Activated CD4-positive, alpha-beta memory T cell treated with anti-CD3 and anti-CD28 coated beads, Interleukin-2, amount 10 ng/mL, durations not matched to agents 7 days and 5 days (primary cell): ENCODE measurements around the gene AGAP2. TPM values are rescaled to one million over a fixed set of nuclear protein-coding genes. Genes with fewer than 3 reads are reported as not detected.

Experiments
- CTCF ChIA-PET: fragments of 350-600 bp; sonication (Branson Sonifier 250); formaldehyde crosslinking; loops from one replicate; lab custom pipeline; 2021; ENCODE audit warnings: antibody characterized with exemption, inconsistent platforms; lab: Charles Lee
- POLR2A ChIA-PET: fragments of 350-600 bp; sonication (Branson Sonifier 250); formaldehyde crosslinking; loops from one replicate; lab custom pipeline; 2021; ENCODE audit warnings: antibody characterized with exemption; lab: Charles Lee
- DNase-seq: peaks from one replicate; pipeline ENCODE4 v3.0.0-alpha.2; 2020
- H3K27ac Mint-ChIP-seq: one replicate; pipeline ENCODE4 v1.8.0; 2021; ENCODE audit warnings: mild to moderate bottlenecking, mixed read lengths
- H3K27me3 Mint-ChIP-seq: one replicate; pipeline ENCODE4 v1.8.0; 2021; ENCODE audit warnings: mixed read lengths
- H3K36me3 Mint-ChIP-seq: one replicate; pipeline ENCODE4 v1.8.0; 2021; ENCODE audit warnings: low read depth, mixed read lengths
- H3K4me1 Mint-ChIP-seq: one replicate; pipeline ENCODE4 v1.8.0; 2021; ENCODE audit warnings: mixed read lengths
- H3K4me3 Mint-ChIP-seq: one replicate; pipeline ENCODE4 v1.8.0; 2021; ENCODE audit warnings: mild to moderate bottlenecking, mixed read lengths
- H3K9me3 Mint-ChIP-seq: one replicate; pipeline ENCODE4 v1.8.0; 2021; ENCODE audit warnings: mixed read lengths
- total RNA-seq, 2 experiments: library from RNA; stranded (reverse); gene quantifications; one replicate each; pipeline ENCODE4 v1.2.3, GENCODE V29; 2021

The AGAP2 gene
- total RNA-seq, 2 experiments from 2014 or later, result 84.5 to 85.1 TPM

DNA sequence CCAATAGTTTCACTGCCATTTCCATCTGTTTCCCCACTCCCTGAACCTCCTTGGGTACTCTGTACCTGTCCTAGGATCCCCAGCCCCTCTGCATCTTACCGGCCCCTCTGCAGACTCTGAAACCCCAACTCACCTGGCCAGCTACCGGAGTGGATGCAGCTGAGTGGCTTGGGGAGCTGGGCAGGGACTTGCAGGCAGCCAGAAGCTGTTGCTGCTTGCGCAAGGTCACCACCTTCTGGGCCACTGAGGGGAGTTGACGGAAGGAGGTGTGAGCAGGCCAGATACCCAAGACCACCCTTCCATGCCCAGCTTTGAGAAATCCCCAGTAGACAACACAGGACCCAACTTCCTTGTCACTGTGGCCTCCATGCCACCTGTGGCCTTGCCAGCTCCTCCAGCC, 6.3 kb downstream of the AGAP2 start:
- no peak overlapping the region for H3K27ac Mint-ChIP-seq
- no peak for DNase-seq
- H3K9me3 Mint-ChIP-seq, result no peaks in the 10 kb centered on the region
- H3K36me3 Mint-ChIP-seq, result peaks cover 84% of the 10 kb centered on the region
- ChIA-PET POLR2A (interaction anchor here (1.2 to 5.2 kb wide), 3 partner anchors 9 to 11 kb away, joined by 4 to 25 read pairs (median 11); no protein-coding TSS in a partner anchor), CTCF (no interaction called here)
- H3K27me3 Mint-ChIP-seq, result no peaks in the 10 kb centered on the region
- peaks cover 10% of the 10 kb centered on the region for H3K4me1 Mint-ChIP-seq
- H3K4me3 Mint-ChIP-seq, result no peak overlapping the region

GRCh38 chr12:57731411-57732080, 7.0 kb downstream of the AGAP2 start:
- no peaks in the 10 kb centered on the region for H3K9me3 Mint-ChIP-seq
- H3K36me3 Mint-ChIP-seq, result peaks cover 84% of the 10 kb centered on the region

DNA sequence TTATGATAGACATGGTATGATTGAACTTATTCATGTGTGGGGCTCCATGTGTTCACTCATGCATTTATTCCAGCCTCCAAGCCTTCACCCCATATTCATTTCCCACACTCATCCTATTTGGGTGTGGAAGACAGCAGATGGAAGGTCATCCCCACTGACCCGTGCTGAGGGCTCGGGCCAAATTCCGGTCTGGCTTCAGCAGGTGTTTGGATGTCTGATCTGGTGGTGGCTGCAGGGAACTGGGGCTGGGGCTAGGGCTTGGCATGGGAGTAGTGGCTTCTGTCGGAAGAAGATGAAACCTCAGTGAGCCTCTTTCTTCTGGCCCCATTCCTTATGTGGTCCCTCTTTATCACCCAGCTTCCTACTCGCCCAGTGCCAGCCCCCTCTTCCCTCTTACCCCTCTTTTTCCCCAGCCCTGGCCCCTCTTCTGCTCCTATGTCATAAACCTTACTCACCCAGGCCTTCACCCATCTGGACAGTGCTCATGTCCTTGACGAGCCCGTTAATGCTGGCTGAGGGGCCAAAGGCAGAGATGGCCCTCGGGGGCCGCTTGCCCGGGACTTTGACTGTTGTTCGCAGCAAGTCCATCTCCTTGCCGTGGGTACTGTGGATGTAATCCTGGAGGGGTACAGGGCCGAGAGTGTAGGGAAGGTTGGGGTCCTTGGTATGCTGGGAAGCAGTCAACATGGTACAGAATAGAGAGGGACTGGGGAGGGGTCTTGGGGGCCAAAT, 8.0 kb downstream of the AGAP2 start:
- Mint-ChIP-seq H3K36me3 (peaks cover 84% of the 10 kb centered on the region), H3K4me1 (peaks cover 3% of the 10 kb centered on the region), H3K27me3 (no peaks in the 10 kb centered on the region), H3K4me3 (no peak overlapping the region), H3K27ac (no peak overlapping the region), H3K9me3 (no peaks in the 10 kb centered on the region)
- ChIA-PET POLR2A (interaction anchor here (1.5 to 5.2 kb wide), 4 partner anchors 7 to 14 kb away, joined by 4 to 25 read pairs (median 8); partner anchors contain the start of gene TSPAN31), CTCF (no interaction called here)
- DNase-seq, result no peak

More at GRCh38 chr12:57731411-57732080, 7.0 kb downstream of the AGAP2 start:
- no peak overlapping the region for H3K4me3 Mint-ChIP-seq
- ChIA-PET POLR2A (interaction anchor here (0.7 to 5.2 kb wide), 3 partner anchors 8 to 37 kb away, joined by 3 to 25 read pairs (median 11); partner anchors contain the start of gene OS9), CTCF (no interaction called here)
- no peak for DNase-seq
- peaks cover 6% of the 10 kb centered on the region for H3K4me1 Mint-ChIP-seq
- H3K27ac Mint-ChIP-seq, result no peak overlapping the region
- H3K27me3 Mint-ChIP-seq, result no peaks in the 10 kb centered on the region

DNA sequence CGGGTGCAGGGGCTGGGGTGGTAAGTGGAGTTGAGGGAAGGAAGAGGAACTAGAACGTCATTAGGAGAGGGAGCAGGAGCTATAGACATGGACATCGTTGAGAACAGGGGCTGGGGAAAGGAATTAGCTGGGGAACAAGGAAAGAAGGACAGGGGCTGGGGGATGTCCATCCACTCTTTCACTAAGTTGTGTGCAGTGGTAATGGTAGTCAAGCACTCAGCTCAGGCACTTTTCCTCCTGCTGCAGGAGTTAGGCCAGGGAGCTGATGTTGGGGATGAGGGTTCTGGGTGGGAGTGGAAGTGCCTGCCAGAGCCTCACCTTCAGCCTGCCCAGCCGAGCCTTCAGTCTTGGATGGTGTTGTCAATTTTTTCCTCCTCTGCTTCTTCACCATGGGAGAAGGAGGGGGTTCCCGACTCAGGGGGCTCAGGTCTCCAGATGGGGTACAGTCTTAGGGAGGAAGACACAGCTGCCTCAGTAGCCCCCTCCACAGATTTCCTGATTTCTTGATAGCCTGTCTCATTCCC, 9.2 kb downstream of the AGAP2 start:
- CTCF ChIA-PET, result interaction anchor here (0.9 kb wide), 1 partner anchor 12 kb away, joined by 4 read pairs; no protein-coding TSS in a partner anchor
- Mint-ChIP-seq H3K36me3 (peaks cover 82% of the 10 kb centered on the region), H3K4me3 (no peak overlapping the region), H3K27ac (no peak overlapping the region), H3K4me1 (peaks cover 2% of the 10 kb centered on the region), H3K9me3 (no peaks in the 10 kb centered on the region), H3K27me3 (no peaks in the 10 kb centered on the region)
- POLR2A ChIA-PET, result interaction anchor here (0.9 to 5.2 kb wide), 4 partner anchors 8 to 129 kb away, joined by 3 to 25 read pairs (median 4); partner anchors contain the start of gene TSPAN31
- DNase-seq, result no peak

DNA sequence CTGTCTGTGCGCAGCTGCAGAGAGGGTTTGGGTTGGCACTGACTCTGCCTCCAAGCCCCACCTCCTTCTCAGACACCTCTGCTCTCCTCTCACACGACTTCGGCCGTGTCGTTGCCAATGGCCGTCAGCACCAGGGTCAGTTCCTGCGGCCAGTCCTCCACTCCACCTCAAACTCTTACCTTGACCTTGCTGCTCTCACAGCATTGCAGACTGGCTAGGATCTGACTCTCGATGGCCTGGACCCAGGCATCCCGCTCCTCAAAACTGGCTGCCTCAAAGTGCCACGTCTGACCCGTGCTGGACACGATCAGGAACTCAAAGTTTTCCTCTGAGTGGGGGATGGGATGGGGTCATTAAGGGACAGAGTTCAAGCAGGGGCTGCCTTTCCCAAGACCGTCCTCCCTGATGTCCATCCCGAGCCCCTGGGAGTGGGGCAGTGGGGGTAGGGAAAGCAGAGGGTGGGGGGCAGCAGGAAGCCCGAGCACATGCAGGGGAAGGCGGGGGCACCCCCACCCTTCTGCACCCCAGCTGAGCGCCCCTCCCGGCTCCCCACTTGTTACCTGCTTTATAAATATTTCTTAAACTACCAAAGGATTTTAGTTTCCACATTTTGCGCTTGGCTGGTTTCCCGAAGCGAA, 10.7 kb downstream of the AGAP2 start:
- no peak overlapping the region for H3K4me3 Mint-ChIP-seq
- CTCF ChIA-PET, result no interaction called here
- peak; percentile 15 for DNase-seq
- H3K4me1 Mint-ChIP-seq, result peaks cover 2% of the 10 kb centered on the region
- no peaks in the 10 kb centered on the region for H3K27me3 Mint-ChIP-seq
- peaks cover 72% of the 10 kb centered on the region for H3K36me3 Mint-ChIP-seq
- no peaks in the 10 kb centered on the region for H3K9me3 Mint-ChIP-seq
- no peak overlapping the region for H3K27ac Mint-ChIP-seq
- POLR2A ChIA-PET, result interaction anchor here (5.2 kb wide), 1 partner anchor 13 kb away, joined by 25 read pairs; no protein-coding TSS in a partner anchor

DNA sequence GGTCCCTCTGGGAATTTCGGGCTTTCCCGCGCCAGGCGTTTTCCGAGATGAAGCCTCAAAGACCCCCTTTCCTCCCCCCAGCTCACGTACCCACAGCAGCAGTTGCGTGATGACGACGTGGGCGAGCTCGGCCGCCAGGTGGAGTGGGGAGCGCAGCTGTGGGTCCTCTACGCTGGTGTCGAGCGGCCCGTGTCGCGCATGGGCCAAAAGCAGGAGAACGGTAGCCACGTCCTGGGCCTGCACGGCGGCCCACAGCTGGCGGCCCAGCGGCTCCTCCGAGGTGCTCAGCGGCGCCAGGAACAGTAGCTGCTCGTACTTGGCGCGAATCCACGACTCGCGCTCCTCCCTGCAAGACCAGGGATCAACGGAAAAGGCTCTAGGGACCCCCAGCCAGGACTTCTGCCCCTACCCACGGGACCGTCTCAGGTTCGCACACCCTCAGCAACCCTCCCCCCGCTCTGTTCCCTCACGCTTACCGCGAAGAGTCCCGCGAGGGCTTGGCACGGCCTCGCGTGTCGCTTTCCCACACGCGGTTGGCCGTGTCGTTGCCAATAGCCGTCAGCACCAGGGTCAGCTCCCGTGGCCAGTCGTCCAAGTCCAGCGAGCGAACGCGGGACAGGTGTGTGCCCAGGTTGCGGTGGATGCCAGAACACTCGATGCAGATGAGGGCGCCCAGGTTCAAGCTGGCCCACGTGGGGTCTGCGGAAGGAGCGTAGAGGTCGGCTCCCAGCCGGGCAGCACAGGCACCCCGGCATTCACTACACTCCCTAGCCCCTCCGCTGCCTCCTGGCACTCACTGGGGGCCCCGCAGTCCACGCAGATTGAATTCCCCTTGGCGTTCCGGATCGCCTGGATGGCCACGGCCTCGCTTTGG, 11.4 kb downstream of the AGAP2 start:
- Mint-ChIP-seq H3K4me3 (no peak overlapping the region), H3K4me1 (peaks cover 2% of the 10 kb centered on the region), H3K36me3 (peaks cover 65% of the 10 kb centered on the region), H3K27ac (no peak overlapping the region), H3K27me3 (no peaks in the 10 kb centered on the region), H3K9me3 (no peaks in the 10 kb centered on the region)
- DNase-seq, result peak; percentile 16
- ChIA-PET CTCF (interaction anchor here (1.9 kb wide), 1 partner anchor 14 kb away, joined by 10 read pairs; no protein-coding TSS in a partner anchor), POLR2A (interaction anchor here (1.0 kb wide), 1 partner anchor 18 kb away, joined by 3 read pairs; the partner anchor contains the start of gene TSPAN31)

DNA sequence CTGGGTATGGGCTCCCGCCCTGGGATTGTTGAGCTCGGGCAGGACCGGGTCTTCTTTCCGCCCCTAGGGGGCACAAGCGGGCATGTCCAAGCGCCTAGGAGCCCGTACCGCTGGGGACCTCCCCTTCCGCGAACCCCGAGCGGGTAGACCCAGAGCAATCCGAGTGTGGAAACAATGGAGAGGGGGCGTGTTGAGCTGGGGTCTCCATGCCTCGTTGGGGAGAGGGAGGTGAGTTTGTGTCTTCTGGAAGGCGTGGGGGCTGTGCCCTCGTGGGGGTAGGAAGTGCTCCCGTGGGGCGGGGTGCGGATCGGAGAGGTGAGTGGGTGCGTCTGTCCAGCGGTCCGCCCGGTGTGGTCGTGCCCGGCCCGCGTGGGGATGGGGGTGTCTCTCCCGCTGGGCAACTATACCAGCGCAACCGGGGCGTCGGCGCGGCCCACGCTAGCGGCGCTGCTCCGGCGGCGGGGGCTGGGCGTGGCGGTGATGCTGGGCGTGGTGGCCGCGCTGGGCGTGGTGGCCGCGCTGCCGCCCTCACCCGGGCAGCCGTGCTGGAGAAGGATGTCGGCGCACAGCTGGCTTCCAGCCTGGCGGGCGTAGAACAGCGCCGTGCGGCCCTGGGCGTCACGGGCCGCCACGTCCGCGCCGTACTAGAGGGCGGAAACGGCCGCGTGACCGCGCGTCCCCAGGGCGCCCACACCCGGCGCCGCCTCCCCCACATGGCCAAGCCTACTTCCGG, 12.2 kb downstream of the AGAP2 start:
- peaks cover 2% of the 10 kb centered on the region for H3K4me1 Mint-ChIP-seq
- POLR2A ChIA-PET, result interaction anchor here (1.0 to 1.1 kb wide), 2 partner anchors 15 to 19 kb away, joined by 3 read pairs; partner anchors contain the start of gene TSPAN31
- no peak for DNase-seq
- H3K4me3 Mint-ChIP-seq, result no peak overlapping the region
- no peaks in the 10 kb centered on the region for H3K9me3 Mint-ChIP-seq
- H3K36me3 Mint-ChIP-seq, result peaks cover 63% of the 10 kb centered on the region
- no peaks in the 10 kb centered on the region for H3K27me3 Mint-ChIP-seq
- CTCF ChIA-PET, result interaction anchor here (0.9 to 1.9 kb wide), 3 partner anchors 15 to 177 kb away, joined by 3 to 10 read pairs (median 4); no protein-coding TSS in a partner anchor
- no peak overlapping the region for H3K27ac Mint-ChIP-seq

DNA sequence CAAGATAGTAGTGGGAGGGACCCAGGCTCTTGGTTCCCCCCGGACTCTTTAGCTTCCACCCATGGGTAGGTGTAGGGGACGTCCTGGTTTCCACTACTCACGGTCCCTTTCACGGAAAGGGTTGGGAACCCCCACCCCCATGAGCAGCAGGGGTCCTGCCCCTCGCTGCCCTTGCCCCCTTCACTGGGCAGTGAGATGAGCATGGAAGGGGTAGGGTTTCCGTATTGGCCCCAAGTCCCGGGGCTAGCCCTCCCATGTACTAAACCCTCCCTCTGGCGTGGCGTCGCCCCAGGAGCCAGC, 12.7 kb downstream of the AGAP2 start:
- no peaks in the 10 kb centered on the region for H3K9me3 Mint-ChIP-seq
- H3K27ac Mint-ChIP-seq, result no peak overlapping the region
- peaks cover 61% of the 10 kb centered on the region for H3K36me3 Mint-ChIP-seq
- CTCF ChIA-PET, result interaction anchor here (0.9 to 1.9 kb wide), 3 partner anchors 16 to 177 kb away, joined by 3 to 10 read pairs (median 4); no protein-coding TSS in a partner anchor
- POLR2A ChIA-PET, result interaction anchor here (1.0 to 1.1 kb wide), 2 partner anchors 16 to 19 kb away, joined by 3 read pairs; partner anchors contain the start of gene TSPAN31
- peaks cover 2% of the 10 kb centered on the region for H3K4me1 Mint-ChIP-seq
- no peaks in the 10 kb centered on the region for H3K27me3 Mint-ChIP-seq
- H3K4me3 Mint-ChIP-seq, result no peak overlapping the region
- DNase-seq, result no peak

DNA sequence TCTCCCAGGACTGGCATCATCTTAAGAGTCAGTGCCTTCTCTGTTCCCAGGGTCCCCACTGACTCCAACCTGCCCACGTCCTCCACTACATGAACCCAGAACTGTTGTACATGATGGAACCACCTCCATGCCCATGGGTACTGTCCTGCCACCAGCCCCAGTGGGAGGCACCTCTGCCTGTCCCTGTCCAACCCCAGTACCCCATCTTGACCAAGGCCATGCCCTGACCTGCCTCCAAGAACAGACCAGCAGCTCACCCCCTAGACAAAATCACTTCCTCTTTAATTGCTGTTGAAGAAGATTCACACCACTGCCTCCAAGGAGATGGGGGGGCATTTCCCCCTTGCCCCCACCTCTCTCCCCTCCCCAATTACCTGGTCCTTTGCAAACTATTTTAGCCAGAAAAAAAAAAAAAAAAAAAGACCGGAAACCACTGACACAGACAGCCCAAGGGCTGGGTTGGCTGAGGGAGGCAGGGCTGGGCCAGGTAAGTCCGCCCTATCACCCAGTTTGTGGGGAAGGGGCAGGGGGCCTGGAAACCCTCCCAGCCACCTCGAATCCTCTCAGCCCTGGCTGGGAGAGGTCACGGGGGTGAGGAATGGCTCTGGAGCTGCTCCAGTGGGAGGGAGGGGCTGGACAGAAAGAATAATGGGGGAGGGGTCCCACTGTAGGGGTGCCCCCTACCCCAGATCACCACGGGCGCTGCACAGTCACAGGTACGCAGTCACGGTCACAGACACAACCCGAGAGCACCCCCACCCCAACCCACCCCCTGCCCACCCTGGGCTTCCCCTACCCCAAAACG, 13.4 kb downstream of the AGAP2 start:
- peaks cover 61% of the 10 kb centered on the region for H3K36me3 Mint-ChIP-seq
- DNase-seq, result no peak
- no peak overlapping the region for H3K4me3 Mint-ChIP-seq
- H3K27ac Mint-ChIP-seq, result peak overlapping the region; percentile 22
- ChIA-PET CTCF (interaction anchor here (0.7 to 1.9 kb wide), 4 partner anchors 16 to 178 kb away, joined by 3 to 10 read pairs (median 4); no protein-coding TSS in a partner anchor), POLR2A (interaction anchor here (1.0 to 1.1 kb wide), 2 partner anchors 16 to 20 kb away, joined by 3 to 5 read pairs; partner anchors contain the start of gene TSPAN31)
- no peaks in the 10 kb centered on the region for H3K27me3 Mint-ChIP-seq
- H3K9me3 Mint-ChIP-seq, result no peaks in the 10 kb centered on the region
- peaks cover 2% of the 10 kb centered on the region for H3K4me1 Mint-ChIP-seq
